ENCODE results near the gene OCRL.

DNA sequence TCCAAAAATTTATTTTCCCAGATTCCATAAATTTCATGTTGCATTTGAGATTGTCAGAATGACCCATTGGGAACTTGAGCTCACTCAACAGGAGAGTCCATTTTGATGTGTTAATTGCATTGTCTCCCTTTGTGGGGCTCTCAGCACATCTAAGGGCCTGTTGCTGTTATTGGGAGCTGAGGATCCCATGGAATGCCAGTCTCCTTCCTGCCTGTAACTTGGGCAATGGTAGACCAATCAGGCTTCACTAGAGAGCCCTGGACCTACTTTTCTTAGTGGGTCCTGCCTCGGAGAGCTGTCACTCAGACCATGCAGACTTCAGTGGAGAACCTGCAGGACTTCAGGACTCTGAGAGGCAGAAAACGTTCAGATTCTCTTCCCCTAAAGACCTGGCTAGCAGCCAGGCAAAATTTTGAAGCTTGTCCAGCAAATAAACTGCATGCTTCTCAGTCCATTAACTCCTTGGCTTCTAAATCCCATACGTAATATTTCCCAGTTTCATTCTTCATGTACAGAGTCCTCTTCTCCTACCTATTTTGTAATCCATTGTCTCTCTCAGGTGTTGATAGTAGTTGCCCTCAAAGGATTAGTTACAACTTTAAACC lies 25.1 kb downstream of the OCRL start:
- TF ChIP-seq POLR2AphosphoS5 (IDR thresholded peaks at IDR 0.05; ENCODE audit: low read depth, low read length), result no peak
- no peak for TF ChIP-seq TAF1 (IDR thresholded peaks at IDR 0.05; ENCODE audit: borderline replicate concordance, insufficient read depth, low read length)
- no peak for TF ChIP-seq REST (IDR thresholded peaks at IDR 0.05; ENCODE audit: insufficient read depth in 1 of 2, low read depth in 2 of 2, low read length in 2 of 2)
- TF ChIP-seq SIN3A (IDR thresholded peaks at IDR 0.05; ENCODE audit: borderline replicate concordance, insufficient read depth, low read length), result no peak
- TF ChIP-seq FOXP2 (optimal IDR thresholded peaks at IDR 0.05; ENCODE audit: borderline replicate concordance, extremely low read depth, extremely low read length, insufficient read depth), result no peak
